Measurements from ENCODE around the gene ERF.

DNA sequence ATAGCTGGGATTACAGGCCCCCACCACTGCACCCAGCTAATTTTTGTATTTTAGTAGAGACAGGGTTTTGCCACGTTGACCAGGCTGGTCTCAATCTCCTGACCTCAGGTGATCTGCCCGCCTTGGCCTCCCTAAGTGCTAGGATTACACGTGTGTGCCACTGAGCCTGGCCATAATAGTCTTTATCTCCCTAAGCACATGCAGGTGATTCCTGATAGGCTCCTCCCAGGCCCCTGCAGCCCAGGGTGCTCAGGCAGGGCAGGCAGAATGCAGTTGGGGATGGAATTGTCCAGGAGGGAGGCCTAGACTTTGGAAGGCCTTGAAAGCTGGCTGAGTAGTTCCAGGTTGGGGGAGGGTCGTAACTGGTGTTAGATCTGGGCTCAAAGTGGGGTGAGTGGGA lies 26.3 kb downstream of the ERF start:
- TF ChIP-seq TAF1 (IDR thresholded peaks at IDR 0.05; ENCODE audit: low read depth, low read length) (no peak), POLR2A (IDR thresholded peaks at IDR 0.05; ENCODE audit: low read depth, low read length) (no peak)
